Gastrocnemius medialis (tissue), 4 donors: Measurements from ENCODE around the gene MOSPD3.

Experiments used
- POLR2A ChIP-seq, 2 donors: fragments of 450-650 bp; IDR thresholded peaks; one replicate each; pipeline ENCODE4 v1.6.1; 2017; ENCODE audit warnings: antibody characterized with exemption in 2 of 2, mild to moderate bottlenecking in 2 of 2, moderate library complexity in 2 of 2
- TF ChIP-seq, protein P1 (sequence below), 5 experiments: fragments of 450-650 bp in 3 of 5; fragments of 200-600 bp in 2 of 5; sonication (generic) in 2 of 5; IDR thresholded peaks in 4 of 5; conservative IDR thresholded peaks in 1 of 5; 1 replicate in 4 of 5; 2 replicates in 1 of 5; pipeline ENCODE4 v1.5.1; 2016 to 2019; ENCODE audit warnings: antibody characterized with exemption in 5 of 5, mild to moderate bottlenecking in 3 of 5, moderate library complexity in 3 of 5

DNA sequence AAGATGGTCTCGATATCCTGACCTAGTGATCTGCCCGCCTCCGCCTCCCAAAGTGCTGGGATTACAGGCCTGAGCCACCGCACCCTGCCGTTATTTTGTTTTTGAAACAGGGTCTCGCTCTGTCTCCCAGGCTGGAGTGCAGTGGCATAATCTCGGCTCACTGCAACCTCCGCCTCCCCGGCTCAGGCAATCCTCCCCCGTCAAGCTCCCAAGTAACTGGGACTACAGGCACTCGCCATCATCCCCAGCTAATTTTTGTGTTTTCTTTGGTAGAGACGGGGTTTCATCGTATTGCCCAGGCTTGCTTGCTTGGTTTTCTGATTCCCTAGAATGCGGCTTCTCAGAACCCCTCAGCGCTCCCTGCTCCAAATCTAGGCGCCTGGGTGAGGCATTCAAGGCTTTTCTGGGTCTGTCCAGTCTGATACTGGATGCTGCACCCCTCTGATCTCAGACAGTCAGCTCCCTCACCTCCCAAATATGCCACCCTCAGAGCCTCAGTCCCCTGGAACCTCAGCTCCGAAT is 27.7 kb downstream of the MOSPD3 start:
- TF ChIP-seq, protein P1, sequence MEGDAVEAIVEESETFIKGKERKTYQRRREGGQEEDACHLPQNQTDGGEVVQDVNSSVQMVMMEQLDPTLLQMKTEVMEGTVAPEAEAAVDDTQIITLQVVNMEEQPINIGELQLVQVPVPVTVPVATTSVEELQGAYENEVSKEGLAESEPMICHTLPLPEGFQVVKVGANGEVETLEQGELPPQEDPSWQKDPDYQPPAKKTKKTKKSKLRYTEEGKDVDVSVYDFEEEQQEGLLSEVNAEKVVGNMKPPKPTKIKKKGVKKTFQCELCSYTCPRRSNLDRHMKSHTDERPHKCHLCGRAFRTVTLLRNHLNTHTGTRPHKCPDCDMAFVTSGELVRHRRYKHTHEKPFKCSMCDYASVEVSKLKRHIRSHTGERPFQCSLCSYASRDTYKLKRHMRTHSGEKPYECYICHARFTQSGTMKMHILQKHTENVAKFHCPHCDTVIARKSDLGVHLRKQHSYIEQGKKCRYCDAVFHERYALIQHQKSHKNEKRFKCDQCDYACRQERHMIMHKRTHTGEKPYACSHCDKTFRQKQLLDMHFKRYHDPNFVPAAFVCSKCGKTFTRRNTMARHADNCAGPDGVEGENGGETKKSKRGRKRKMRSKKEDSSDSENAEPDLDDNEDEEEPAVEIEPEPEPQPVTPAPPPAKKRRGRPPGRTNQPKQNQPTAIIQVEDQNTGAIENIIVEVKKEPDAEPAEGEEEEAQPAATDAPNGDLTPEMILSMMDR (IDR thresholded peaks at IDR 0.05 in 4 of 5, conservative IDR thresholded peaks at IDR 0.05 in 1 of 5) = no peak
- no peak for TF ChIP-seq POLR2A (IDR thresholded peaks at IDR 0.05)
